HFFc6 (cell line): ENCODE measurements around the gene AVPR1A. TPM values are rescaled to one million over a fixed set of nuclear protein-coding genes. Genes with fewer than 3 reads are reported as not detected.
A peak's percentile ranks its signal among the peaks of the same experiment; 100 is the strongest.

Source experiments
- DNase-seq: peaks from one replicate; pipeline ENCODE4 v3.0.0-alpha.2; 2018
- H3K27ac Mint-ChIP-seq: 2 replicates; pipeline ENCODE4 v1.8.0; 2020; ENCODE audit warnings: mild to moderate bottlenecking, mixed read lengths
- H3K27me3 Mint-ChIP-seq: 2 replicates; pipeline ENCODE4 v1.8.0; 2021; ENCODE audit warnings: mild to moderate bottlenecking, moderate library complexity, mixed read lengths; ENCODE audit not compliant: insufficient read depth
- H3K36me3 Mint-ChIP-seq: 2 replicates; pipeline ENCODE4 v1.8.0; 2021; ENCODE audit warnings: low read depth, mixed read lengths
- H3K4me1 Mint-ChIP-seq: 2 replicates; pipeline ENCODE4 v1.8.0; 2020; ENCODE audit warnings: low read depth, mixed read lengths
- H3K4me3 Mint-ChIP-seq: 2 replicates; pipeline ENCODE4 v1.8.0; 2020; ENCODE audit warnings: mild to moderate bottlenecking, moderate library complexity, mixed read lengths
- H3K9me3 Mint-ChIP-seq: 2 replicates; pipeline ENCODE4 v1.8.0; 2020; ENCODE audit warnings: mild to moderate bottlenecking, mixed read lengths
- total RNA-seq, 6 experiments: library from RNA; stranded (reverse); fragmentation: NEBNext Ultra II Directional; extraction: Animal tissue kit (Norgen Biotek cat#: 25700); gene quantifications; 2 replicates in 1 of 6; 3 replicates in 5 of 6; pipeline ENCODE4 v1.2.3, GENCODE V29; 2021
- TF ChIP-seq, protein P1 (sequence below): fragments of 200-600 bp; sonication (generic); IDR thresholded peaks from 2 replicates; pipeline ENCODE4 v1.5.0; 2021; ENCODE audit warnings: antibody characterized with exemption, mild to moderate bottlenecking

Gene AVPR1A
- total RNA-seq, 6 experiments from 2014 or later = not detected

- DNase-seq = no peak
- H3K4me3 Mint-ChIP-seq = no peak overlapping the region
- no peaks in the 10 kb centered on the region for H3K36me3 Mint-ChIP-seq
- no peaks in the 10 kb centered on the region for H3K9me3 Mint-ChIP-seq
- H3K27ac Mint-ChIP-seq = no peak overlapping the region
- peaks cover 11% of the 10 kb centered on the region for H3K27me3 Mint-ChIP-seq
- H3K4me1 Mint-ChIP-seq = no peaks in the 10 kb centered on the region
- TF ChIP-seq, protein P1, sequence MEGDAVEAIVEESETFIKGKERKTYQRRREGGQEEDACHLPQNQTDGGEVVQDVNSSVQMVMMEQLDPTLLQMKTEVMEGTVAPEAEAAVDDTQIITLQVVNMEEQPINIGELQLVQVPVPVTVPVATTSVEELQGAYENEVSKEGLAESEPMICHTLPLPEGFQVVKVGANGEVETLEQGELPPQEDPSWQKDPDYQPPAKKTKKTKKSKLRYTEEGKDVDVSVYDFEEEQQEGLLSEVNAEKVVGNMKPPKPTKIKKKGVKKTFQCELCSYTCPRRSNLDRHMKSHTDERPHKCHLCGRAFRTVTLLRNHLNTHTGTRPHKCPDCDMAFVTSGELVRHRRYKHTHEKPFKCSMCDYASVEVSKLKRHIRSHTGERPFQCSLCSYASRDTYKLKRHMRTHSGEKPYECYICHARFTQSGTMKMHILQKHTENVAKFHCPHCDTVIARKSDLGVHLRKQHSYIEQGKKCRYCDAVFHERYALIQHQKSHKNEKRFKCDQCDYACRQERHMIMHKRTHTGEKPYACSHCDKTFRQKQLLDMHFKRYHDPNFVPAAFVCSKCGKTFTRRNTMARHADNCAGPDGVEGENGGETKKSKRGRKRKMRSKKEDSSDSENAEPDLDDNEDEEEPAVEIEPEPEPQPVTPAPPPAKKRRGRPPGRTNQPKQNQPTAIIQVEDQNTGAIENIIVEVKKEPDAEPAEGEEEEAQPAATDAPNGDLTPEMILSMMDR = no peak
Observed at GRCh38 chr12:63163541-63163940, 12.5 kb upstream of the AVPR1A start.

DNA sequence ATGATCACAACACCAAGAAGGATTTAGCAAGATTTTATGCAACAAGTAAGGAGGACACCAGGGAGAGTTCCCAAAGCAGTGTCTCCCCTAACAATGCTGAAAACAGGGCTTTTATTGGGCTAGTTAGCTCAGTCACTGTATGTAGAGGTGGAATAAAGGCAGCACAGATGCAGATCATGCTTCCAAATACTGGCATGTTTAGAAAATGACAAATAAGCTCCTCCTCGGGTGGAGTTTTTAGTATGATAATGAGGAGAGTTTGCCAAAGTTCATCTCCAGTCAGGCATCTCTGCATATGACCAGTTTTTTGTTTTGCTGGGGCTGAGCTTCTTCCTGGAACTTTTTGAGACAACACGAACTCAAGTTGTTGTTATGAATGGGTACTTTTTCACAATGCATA lies 4.4 kb upstream of the AVPR1A start:
- no peaks in the 10 kb centered on the region for H3K9me3 Mint-ChIP-seq
- no peak for DNase-seq
- H3K36me3 Mint-ChIP-seq = no peaks in the 10 kb centered on the region
- no peak overlapping the region for H3K27ac Mint-ChIP-seq
- peaks cover 18% of the 10 kb centered on the region for H3K27me3 Mint-ChIP-seq
- no peak overlapping the region for H3K4me3 Mint-ChIP-seq
- H3K4me1 Mint-ChIP-seq = peaks cover 15% of the 10 kb centered on the region
- TF ChIP-seq, protein P1 = no peak

DNA sequence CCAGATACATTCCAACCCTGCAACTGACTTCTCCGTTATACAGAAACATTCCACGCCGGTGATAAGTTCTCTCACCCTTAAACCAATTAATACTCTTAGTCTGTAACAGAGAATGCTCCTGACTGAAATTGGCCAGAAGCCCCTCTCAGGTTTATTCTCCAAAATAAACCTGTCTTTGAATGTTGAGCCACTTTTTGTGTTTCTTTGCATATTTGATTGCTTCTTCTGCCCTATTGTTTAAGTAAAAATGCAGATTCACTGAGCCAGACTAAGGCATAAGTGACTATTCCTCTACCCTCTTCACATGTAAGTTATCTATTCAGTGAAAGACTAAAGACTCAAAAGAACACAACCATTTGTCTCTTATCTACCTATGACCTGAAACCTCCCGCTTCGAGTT lies 3.6 kb upstream of the AVPR1A start:
- H3K4me3 Mint-ChIP-seq = no peak overlapping the region
- H3K27me3 Mint-ChIP-seq = peaks cover 20% of the 10 kb centered on the region
- TF ChIP-seq, protein P1 = no peak
- DNase-seq = no peak
- peaks cover 15% of the 10 kb centered on the region for H3K4me1 Mint-ChIP-seq
- no peak overlapping the region for H3K27ac Mint-ChIP-seq
- H3K36me3 Mint-ChIP-seq = peaks cover 4% of the 10 kb centered on the region; the same call in 1 of the 2 replicates
- no peaks in the 10 kb centered on the region for H3K9me3 Mint-ChIP-seq

DNA sequence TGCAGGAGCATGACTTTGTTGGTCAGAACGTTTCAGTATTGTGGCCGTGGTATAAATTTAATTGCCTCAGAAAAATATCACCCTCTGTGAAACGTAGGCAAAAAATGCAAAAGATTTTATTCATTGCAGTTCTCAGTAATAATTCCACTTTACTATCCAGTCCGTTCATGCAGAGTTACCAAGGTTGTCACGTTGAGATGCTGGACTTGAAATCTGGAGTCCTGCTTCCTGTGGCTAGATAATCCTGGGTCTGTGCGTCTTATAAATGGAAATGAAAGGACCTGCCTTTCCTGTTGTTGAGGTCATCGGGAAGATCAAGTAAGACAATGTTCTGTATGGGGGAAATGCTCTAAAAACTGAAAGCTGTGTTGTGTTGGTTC lies 1.3 kb upstream of the AVPR1A start:
- Mint-ChIP-seq H3K27me3 (peaks cover 19% of the 10 kb centered on the region), H3K27ac (no peak overlapping the region), H3K4me1 (peaks cover 15% of the 10 kb centered on the region), H3K4me3 (peak overlapping the region; percentile 4; the same call in 1 of the 2 replicates), H3K9me3 (no peaks in the 10 kb centered on the region), H3K36me3 (peaks cover 4% of the 10 kb centered on the region; the same call in 1 of the 2 replicates)
- DNase-seq = no peak
- TF ChIP-seq, protein P1 = peak; percentile 40

DNA sequence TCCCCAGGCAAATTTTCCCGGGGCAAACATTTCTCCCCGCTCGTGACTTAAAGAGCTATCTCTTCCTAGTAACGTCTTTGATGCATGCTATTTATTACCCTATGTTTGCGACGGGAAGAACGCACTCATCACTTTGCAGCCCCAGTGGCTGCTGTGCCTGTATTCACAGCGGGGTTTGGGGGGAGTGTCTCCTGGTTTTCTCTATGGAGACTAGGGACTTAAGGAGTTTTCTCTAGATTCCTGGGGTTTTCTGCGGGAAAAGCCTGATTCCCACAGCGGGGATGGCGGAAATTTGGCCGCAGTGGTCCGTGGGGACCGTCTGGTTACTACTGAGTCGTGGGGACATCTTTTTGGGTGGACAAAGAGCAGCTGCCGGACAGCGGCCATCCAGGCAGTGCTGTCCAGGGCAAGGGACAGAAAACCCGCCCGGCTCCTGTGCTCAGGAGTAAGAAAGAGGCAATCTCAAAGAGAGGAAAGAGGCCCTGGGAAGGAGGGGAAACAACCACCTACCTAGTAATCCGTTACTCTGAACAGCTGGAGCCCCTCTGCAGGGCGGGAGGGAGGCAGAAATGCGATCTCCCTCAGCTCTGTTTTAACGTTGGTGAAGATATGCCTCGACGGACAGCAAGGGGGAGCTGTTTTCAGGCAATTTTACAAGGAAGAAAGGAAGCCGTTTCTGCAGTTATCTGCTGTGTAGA lies 771 bp upstream of the AVPR1A start:
- no peak overlapping the region for H3K27ac Mint-ChIP-seq

More for the DNA sequence above, 771 bp upstream of the AVPR1A start:
- Mint-ChIP-seq H3K27me3 (peaks cover 19% of the 10 kb centered on the region), H3K9me3 (no peaks in the 10 kb centered on the region), H3K4me1 (peaks cover 15% of the 10 kb centered on the region), H3K36me3 (peaks cover 4% of the 10 kb centered on the region; the same call in 1 of the 2 replicates), H3K4me3 (peak overlapping the region; percentile 42)
- TF ChIP-seq, protein P1 = peak; percentile 82
- peak; percentile 28 for DNase-seq
